GM19438 (cell line): ENCODE results near the gene SPTBN1.

Experiments
- ATAC-seq: cut with Tn5 transposase; IDR thresholded peaks from one replicate; pipeline ENCODE4 v1.9.1; 2021; ENCODE audit warnings: low read depth; ENCODE audit not compliant: unreplicated experiment

The SPTBN1 gene

GRCh38 chr2:54620948-54621347, 164.8 kb downstream of the SPTBN1 start:
- ATAC-seq: no peak

GRCh38 chr2:54624591-54625071, 168.5 kb downstream of the SPTBN1 start:
- ATAC-seq: no peak

GRCh38 chr2:54626131-54626530, 170.0 kb downstream of the SPTBN1 start:
- ATAC-seq: no peak

- no peak for ATAC-seq
Observed at GRCh38 chr2:54626884-54627283, 170.8 kb downstream of the SPTBN1 start.

- ATAC-seq: no peak
Observed at GRCh38 chr2:54627973-54628372, 171.8 kb downstream of the SPTBN1 start.

GRCh38 chr2:54628418-54628817, 172.3 kb downstream of the SPTBN1 start:
- ATAC-seq: no peak

- ATAC-seq: no peak
Observed at GRCh38 chr2:54628957-54629356, 172.8 kb downstream of the SPTBN1 start.

GRCh38 chr2:54629390-54629789, 173.3 kb downstream of the SPTBN1 start:
- ATAC-seq: no peak

- no peak for ATAC-seq
Observed at GRCh38 chr2:54629914-54630857, 174.1 kb downstream of the SPTBN1 start.

GRCh38 chr2:54630858-54631497, 174.9 kb downstream of the SPTBN1 start:
- ATAC-seq: no peak

- ATAC-seq: no peak
Observed at GRCh38 chr2:54631755-54632154, 175.6 kb downstream of the SPTBN1 start.

- no peak for ATAC-seq
Observed at GRCh38 chr2:54632733-54633692, 176.9 kb downstream of the SPTBN1 start.

GRCh38 chr2:54634021-54634420, 177.9 kb downstream of the SPTBN1 start:
- ATAC-seq: no peak

GRCh38 chr2:54634564-54635511, 178.7 kb downstream of the SPTBN1 start:
- peak; percentile 65 for ATAC-seq

GRCh38 chr2:54635554-54636152, 179.5 kb downstream of the SPTBN1 start:
- ATAC-seq: no peak

GRCh38 chr2:54636415-54637139, 180.4 kb downstream of the SPTBN1 start:
- ATAC-seq: no peak

GRCh38 chr2:54638103-54638502, 182.0 kb downstream of the SPTBN1 start:
- ATAC-seq: no peak

- no peak for ATAC-seq
Observed at GRCh38 chr2:54638774-54639187, 182.7 kb downstream of the SPTBN1 start.
